RWPE1 (cell line): ENCODE results near the gene LRFN5.
"Not testable (repeated sequence)": the region's sequence is repeated elsewhere in the genome, so short reads cannot be mapped to it uniquely, and the experiment has no call there.

Source experiments
- CTCF ChIA-PET: fragments of 350-600 bp; sonication (Branson Sonifier 250); formaldehyde crosslinking; extraction: SDS; loops from one replicate; lab custom pipeline; 2021; lab: Yijun Ruan, JAX
- POLR2A ChIA-PET: fragments of 400-600 bp; formaldehyde crosslinking; extraction: SDS; loops from one replicate; lab custom pipeline; 2020; ENCODE audit warnings: antibody characterized with exemption; ENCODE audit not compliant: low non-redundant PET; lab: Yijun Ruan, JAX
- DNase-seq: peaks from one replicate; pipeline ENCODE4 v3.0.0; 2012; ENCODE audit warnings: low spot score
- H3K27ac ChIP-seq: fragments of 450-650 bp; 2 replicates; pipeline ENCODE4 v1.5.1; 2017
- TF ChIP-seq, protein P1 (sequence below): fragments of 450-650 bp; conservative IDR thresholded peaks from 2 replicates; pipeline ENCODE4 v1.5.1; 2017; ENCODE audit warnings: low read depth, mild to moderate bottlenecking

LRFN5 gene

GRCh38 chr14:41900644-41901043 is 294.0 kb downstream of the LRFN5 start:
- POLR2A ChIA-PET = no interaction called here
- H3K27ac ChIP-seq = no peak overlapping the region
- TF ChIP-seq, protein P1, sequence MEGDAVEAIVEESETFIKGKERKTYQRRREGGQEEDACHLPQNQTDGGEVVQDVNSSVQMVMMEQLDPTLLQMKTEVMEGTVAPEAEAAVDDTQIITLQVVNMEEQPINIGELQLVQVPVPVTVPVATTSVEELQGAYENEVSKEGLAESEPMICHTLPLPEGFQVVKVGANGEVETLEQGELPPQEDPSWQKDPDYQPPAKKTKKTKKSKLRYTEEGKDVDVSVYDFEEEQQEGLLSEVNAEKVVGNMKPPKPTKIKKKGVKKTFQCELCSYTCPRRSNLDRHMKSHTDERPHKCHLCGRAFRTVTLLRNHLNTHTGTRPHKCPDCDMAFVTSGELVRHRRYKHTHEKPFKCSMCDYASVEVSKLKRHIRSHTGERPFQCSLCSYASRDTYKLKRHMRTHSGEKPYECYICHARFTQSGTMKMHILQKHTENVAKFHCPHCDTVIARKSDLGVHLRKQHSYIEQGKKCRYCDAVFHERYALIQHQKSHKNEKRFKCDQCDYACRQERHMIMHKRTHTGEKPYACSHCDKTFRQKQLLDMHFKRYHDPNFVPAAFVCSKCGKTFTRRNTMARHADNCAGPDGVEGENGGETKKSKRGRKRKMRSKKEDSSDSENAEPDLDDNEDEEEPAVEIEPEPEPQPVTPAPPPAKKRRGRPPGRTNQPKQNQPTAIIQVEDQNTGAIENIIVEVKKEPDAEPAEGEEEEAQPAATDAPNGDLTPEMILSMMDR = no peak
- DNase-seq = no peak
- CTCF ChIA-PET = no interaction called here

DNA sequence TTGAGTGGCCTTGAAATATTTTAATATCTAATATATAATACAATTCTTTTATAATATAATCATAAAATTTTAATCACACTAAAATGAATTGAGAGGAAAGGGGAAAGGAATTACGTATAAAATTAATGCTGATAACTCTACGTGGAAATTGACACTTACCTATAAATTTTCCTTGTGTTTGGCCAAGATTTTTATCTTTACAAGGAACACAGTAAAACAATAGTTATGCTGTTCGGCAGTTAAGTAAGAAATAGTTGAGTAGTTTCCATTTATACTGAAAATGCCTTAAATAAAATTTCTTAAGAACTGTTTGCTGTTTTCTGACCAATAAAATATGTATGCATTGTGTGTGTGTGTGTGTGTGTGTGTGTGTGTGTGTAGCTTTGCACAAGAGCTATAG is 294.4 kb downstream of the LRFN5 start:
- H3K27ac ChIP-seq = no peak overlapping the region
- ChIA-PET CTCF (no interaction called here), POLR2A (no interaction called here)
- no peak for DNase-seq
- TF ChIP-seq, protein P1 = no peak

DNA sequence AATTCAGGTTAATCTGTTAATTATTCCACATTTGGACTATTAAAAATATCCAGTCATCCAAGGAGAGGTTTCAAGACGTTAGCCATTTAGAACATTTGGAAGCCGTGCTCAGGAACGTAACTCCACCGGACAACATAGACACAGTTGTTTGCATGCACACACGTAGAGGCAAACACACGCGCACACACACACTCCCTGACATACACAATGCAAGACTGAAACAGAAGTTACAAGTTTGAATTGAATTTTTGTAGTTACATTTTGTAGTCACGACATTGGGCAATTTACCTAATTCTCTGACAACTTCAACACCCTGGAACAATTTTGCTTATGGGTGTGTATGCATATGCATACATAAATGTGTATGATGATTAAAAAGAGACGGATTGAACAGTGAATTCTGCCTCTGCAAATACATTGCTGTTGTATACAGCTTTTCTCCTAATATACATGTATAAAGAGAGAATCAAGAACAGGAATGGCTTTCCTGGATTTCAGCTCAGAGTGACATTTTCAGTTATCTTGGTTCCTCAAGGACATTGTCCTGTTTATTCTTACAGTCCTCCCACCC is 298.8 kb downstream of the LRFN5 start:
- POLR2A ChIA-PET = no interaction called here
- CTCF ChIA-PET = no interaction called here
- TF ChIP-seq, protein P1 = no peak
- no peak for DNase-seq
- H3K27ac ChIP-seq = no peak overlapping the region

- CTCF ChIA-PET, H3K27ac ChIP-seq, DNase-seq, POLR2A ChIA-PET: not testable (repeated sequence)
Observed at GRCh38 chr14:41911155-41911554, 304.5 kb downstream of the LRFN5 start.

DNA sequence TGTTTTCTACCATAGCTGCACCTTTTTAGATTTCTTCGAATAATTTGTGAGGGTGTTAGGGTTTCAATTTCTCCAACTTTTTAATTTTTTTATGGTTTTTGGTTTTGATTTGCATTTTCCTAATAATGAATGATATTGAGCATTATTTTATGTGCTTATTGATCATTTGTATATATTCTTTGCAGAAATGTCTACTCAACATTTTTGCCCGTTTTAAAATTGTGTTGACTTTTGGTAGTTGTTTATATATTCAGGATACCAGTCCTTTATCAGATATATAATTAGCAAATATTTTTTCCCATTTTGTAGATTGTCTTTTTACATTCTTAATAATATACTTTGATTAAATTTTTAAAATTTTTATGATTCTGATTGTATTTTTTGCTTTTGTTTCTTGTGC is 306.7 kb downstream of the LRFN5 start:
- TF ChIP-seq, protein P1 = no peak
- DNase-seq = no peak
- POLR2A ChIA-PET = no interaction called here
- no peak overlapping the region for H3K27ac ChIP-seq
- CTCF ChIA-PET = no interaction called here

DNA sequence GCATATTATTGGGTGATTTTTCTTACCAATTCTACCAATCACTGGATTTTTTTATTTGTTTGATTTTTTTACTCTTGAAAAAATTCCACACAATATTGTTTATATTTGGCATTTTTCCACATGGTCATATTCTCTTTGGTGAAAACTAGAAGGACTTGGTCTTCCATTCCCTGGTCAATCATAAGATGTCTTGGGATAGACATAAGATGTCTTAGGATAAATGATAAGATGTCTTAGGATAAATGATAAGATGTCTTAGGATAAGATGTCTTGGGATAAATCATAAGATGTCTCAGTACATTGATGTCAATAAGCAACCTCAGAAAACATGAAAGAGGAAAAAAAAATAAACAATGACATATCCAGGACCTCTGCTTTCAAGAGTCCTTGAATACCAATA is 309.1 kb downstream of the LRFN5 start:
- POLR2A ChIA-PET = no interaction called here
- TF ChIP-seq, protein P1 = no peak

DNA sequence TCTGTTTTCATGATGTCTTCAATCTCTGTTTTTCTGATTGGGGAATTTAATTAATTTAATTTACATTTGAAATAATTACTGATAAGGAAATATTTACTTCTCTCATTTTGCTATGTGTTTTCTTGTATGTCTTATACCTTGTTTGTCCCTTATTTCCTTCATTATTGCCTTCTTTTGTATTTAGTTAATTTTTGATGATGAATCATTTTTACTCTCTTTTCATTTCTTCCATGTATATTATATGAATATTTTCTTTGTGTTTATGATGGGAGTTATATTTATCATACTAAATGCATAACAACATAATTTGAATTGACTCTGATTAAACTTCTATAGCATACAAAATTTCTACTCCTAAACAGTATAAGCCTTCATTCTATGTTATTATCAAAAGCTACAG is 309.6 kb downstream of the LRFN5 start:
- TF ChIP-seq, protein P1 = no peak
- DNase-seq = no peak
- ChIA-PET POLR2A (no interaction called here), CTCF (no interaction called here)
- no peak overlapping the region for H3K27ac ChIP-seq

More for the DNA sequence above, 309.1 kb downstream of the LRFN5 start:
- CTCF ChIA-PET = no interaction called here
- DNase-seq = no peak
- no peak overlapping the region for H3K27ac ChIP-seq
